SK-N-MC (cell line): ENCODE results near the gene ZNF783.

ENCODE experiments used
- EZH2 ChIP-seq: fragments of 200-600 bp; sonication (generic); IDR thresholded peaks from one replicate; pipeline ENCODE4 v1.6.1; 2017; ENCODE audit warnings: antibody characterized with exemption
- POLR2AphosphoS5 ChIP-seq: IDR thresholded peaks from 2 replicates; pipeline ENCODE4 v1.6.1; 2012; ENCODE audit warnings: mild to moderate bottlenecking, low read depth, low read length, borderline replicate concordance

DNA sequence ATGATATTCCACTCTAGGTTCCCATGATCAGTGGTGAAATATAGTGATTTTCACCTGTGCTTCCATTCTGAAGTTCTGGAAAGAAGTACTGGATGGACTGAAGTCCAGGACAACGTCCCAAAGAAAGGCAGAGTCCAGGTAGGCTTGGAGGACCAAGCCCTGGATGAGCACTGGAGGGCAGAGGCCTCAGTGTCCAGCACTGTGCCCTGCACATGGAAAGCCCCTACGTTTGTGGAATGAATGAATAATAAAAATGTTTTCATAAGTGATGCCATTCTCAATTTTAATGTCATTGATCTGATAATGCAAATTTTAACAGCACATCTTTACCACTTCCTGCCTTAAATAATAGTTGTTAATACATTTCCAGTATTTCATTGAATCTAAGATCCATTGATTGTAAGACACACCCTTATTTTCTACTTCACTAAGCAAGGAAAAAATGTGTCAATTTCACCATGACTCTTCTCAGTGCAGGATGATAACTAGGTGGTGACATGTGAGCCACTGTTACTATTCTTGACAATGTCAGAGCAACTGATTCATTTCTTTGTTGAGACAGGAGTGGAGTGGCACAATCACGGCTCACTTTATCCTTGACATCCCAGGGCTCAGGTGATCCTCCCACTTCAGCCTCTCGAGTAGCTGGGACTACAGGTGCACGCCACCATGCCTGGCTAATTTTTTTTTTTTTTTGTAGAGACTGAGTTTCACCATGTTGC lies 35.2 kb downstream of the ZNF783 start:
- TF ChIP-seq POLR2AphosphoS5 (no peak), EZH2 (no peak)
